A549 treated with AZD2906 at 1 μM for 4 hours (cell line): ENCODE data around the gene TMEM41A. TPM values are rescaled to one million over a fixed set of nuclear protein-coding genes. Genes with fewer than 3 reads are reported as not detected.

Experiments
- total RNA-seq: library from RNA; stranded (reverse); fragments of 200-300 nt; extraction: Qiagen RNA extraction; gene quantifications from 5 replicates; pipeline ENCODE4 v1.2.3, GENCODE V29; 2022

Gene TMEM41A
- 20.4 to 21.4 TPM (median 20.9 TPM) in 5 replicates for total RNA-seq

GRCh38 chr3:185498503-185499396, at the start of gene TMEM41A:
TSS of gene TMEM41A (minus strand) at chr3:185499035. CDS start at chr3:185498961, 74 bp downstream.

Other genes with a start within 250 kb of the TMEM41A start
- gene EHHADH, start 245.0 kb downstream of the TMEM41A start, total RNA-seq, result 2.4 to 3.5 TPM (median 2.9 TPM) in 5 replicates
- gene MAP3K13, start 135.9 kb downstream of the TMEM41A start, total RNA-seq, result 11.7 to 15.6 TPM (median 11.9 TPM) in 5 replicates
- gene LIPH, start 53.6 kb upstream of the TMEM41A start, total RNA-seq, result 3.9 to 6.0 TPM (median 5.0 TPM) in 5 replicates
- 20.9 to 31.0 TPM (median 21.8 TPM) in 5 replicates for gene SENP2, start 87.3 kb upstream of the TMEM41A start, total RNA-seq